HPDE6-E6E7 (cell line): ENCODE results near the gene GJC2.

Experiments used
- DNase-seq: peaks from one replicate; pipeline ENCODE4 v3.0.0; 2011; ENCODE audit warnings: missing footprints; ENCODE audit errors: extremely low spot score

Gene GJC2

DNA sequence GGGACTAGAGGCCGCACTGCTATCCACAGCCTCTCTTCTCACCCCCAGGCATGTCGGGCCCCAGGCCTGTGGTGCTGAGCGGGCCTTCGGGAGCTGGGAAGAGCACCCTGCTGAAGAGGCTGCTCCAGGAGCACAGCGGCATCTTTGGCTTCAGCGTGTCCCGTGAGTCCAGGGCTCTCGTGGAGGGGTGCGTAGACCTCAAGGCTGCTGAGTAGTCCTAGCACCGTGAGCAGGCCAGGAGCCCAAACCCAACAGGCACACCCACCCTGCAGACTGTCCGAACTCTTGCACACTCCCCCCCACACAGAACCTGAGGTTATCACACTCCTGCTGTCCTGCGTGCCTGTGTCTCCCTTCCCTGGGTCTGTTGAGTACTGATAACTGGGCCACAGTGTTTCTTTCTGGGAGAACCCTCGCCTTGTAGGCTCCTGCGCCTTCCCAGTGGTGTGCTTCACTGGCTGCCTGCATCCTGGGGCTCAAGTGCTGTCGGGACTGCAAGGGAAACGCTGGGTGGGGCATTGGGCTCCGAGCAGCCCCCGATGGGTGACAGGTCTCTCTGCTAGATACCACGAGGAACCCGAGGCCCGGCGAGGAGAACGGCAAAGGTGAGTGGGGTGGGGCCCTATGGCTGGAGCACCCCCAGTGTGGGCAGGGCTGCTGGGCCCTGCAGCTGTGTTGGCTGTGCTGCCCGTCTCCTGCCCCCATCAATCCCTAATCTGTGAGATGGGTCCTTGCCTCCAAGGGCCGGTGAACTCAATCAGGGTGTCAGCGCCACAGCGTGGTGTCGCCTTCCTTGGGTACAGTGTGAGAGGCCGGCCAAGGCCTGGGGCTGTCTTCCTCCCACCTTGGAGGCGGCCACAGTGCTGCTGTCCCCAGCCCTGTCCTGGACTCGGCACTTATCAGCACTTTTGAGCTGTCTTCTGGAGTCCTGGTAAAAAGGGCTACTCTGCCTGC lies 4.0 kb upstream of the GJC2 start:
- no peak for DNase-seq

DNA sequence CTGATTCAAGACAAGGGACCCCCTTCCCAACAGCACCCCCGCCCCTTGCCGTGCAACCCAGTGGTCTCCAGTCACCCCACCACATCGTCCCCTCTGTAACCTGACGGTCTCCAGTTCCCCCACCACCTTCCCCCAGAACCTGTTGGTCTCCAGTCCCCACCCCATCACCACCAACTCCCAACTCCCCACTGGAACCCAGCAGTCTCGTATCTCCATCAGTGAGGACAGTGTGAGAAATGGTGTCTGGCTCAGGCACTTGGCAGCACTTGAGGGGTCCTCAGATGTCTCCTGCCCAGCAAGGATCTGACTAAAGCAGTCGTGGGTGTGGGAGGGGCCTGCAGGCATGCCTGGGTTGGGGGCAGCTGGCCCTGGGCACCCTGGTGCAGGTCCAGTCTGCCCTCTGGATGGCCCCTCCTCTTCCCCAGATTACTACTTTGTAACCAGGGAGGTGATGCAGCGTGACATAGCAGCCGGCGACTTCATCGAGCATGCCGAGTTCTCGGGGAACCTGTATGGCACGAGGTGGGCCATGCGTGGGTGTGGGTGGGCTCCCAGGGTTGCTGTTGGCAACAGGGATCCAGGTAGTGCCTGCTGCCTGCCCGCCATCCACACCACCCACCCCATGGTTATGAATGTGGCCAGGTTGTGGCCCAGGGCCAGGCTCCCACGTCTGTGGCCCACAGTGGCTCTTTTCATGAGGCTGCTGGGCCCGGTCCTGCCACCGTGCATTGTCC lies 3.1 kb upstream of the GJC2 start:
- DNase-seq: no peak

DNA sequence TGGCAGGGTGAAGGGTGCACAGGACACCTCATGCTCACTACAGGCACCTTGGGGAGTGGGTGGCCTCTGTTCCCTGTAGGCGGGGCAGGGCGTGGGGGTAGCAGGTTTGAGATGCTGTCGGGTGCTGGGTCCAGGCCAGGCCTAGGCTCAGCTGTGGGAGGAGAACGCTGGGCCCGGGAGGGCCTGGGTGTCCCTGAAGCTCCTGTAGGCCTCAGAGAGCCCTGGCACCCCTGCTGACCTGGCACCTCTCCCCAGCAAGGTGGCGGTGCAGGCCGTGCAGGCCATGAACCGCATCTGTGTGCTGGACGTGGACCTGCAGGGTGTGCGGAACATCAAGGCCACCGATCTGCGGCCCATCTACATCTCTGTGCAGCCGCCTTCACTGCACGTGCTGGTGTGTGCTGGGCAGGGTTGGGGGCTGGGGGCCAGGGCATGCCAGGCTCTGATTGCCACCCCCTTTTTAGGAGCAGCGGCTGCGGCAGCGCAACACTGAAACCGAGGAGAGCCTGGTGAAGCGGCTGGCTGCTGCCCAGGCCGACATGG lies 2.5 kb upstream of the GJC2 start:
- DNase-seq: no peak

DNA sequence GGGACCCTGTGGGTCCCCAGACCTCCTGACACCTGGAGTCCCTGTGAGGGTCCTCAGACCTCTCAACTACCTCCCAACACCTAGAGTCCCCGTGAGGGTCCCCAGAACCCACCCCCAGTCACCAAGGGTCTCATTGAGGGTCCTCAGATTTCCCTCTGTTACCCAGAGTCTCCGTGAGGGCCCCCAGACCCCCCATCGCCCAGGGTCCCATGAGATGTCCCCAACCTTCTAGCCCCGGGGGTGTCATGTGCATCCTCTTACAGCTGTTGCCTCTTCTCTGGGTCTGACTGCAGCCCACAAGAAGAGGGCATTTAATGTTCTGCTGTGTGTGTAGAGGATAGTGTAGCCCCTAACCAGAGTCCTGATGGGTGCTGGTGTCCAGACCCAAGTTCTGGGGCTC lies 2.0 kb upstream of the GJC2 start:
- no peak for DNase-seq

GRCh38 chr1:228148196-228148861 lies 1.4 kb upstream of the GJC2 start:
- DNase-seq: no peak

GRCh38 chr1:228148935-228149405 lies 760 bp upstream of the GJC2 start:
- no peak for DNase-seq

GRCh38 chr1:228150120-228150460 lies 360 bp downstream of the GJC2 start:
- no peak for DNase-seq

DNA sequence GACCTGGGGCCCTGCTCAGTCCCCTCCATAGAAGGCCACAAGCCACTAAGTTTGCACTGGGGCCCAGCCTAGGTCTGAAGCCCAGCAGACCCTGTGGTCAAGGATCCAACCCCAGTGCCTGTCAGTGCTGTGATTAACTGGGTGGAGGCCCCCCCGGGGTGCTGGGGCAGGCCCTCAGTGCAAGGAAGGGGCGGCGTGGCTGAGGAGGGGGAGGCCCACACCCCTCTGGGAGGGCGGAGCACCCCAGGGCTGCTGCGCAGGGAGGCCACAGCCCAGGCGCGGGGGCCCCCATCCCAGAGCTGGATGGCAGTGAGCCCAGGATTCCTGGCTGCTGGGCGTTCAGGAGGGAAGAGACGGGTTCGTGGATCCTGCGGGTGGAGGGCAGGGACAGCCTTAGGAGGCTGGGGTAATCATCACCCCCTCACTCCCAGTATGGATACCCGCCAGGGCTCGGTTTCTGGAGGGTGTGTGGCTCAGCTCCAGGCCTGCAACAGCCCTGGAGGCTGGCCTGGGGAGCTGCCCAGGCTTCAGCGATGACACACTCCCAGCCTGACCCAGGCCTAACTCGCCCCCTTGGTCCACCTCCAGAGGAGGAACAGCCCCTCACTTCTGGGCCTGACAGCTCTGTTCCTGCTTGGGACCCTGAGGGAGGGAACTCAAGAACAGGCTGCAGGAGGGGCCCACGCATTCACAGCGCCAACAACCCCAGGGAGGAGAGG lies 890 bp downstream of the GJC2 start:
- no peak for DNase-seq

GRCh38 chr1:228151180-228151925 lies 1.6 kb downstream of the GJC2 start:
- DNase-seq: no peak

- DNase-seq: no peak
Observed at GRCh38 chr1:228152097-228152917, 2.6 kb downstream of the GJC2 start.

- no peak for DNase-seq
Observed at GRCh38 chr1:228152918-228153258, 3.2 kb downstream of the GJC2 start.

GRCh38 chr1:228154021-228154669 lies 4.4 kb downstream of the GJC2 start:
- no peak for DNase-seq

DNA sequence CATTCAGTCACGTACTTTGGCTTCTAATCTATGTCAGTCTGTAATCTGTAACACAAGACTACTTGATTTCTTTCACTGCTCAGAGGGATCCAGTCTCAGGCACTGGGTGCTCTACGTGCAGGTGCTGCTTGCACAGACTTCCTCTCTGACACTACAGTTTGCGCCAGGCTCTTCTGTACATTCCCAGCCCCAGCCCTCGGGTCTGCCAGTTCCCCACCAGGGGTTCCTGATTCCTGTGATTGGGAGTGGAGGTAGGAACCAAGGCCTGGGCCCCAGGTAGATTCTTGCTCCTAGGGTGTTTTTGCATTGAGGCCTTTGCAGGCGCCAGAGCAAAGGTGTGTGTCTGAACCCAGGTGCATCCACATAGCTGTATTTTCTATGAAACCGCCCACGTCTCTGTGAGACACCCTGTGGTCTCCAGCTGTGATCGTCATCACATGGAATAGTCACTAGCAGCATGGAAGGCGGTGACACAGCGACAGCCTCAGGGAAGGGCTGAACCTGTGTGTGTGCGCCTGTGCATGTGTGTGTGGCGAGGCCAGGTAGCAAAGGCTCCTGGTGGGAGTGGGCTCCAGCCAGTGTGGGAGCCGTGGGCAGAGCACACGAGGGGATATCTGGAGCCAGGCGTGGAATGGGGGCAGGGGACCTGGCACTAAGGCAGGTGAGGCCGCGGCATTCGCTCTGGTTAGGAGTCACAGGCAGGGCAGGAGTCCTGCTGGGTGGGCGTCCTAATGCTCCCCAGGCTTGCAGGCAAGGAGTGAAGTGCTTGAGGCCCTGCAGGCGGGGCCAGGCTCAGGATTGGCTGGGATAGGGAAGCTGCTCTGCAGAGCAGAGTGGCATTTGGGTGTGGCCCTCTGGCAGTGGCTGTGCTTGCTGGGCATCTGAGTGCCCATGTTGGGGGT lies 5.2 kb downstream of the GJC2 start:
- no peak for DNase-seq

DNA sequence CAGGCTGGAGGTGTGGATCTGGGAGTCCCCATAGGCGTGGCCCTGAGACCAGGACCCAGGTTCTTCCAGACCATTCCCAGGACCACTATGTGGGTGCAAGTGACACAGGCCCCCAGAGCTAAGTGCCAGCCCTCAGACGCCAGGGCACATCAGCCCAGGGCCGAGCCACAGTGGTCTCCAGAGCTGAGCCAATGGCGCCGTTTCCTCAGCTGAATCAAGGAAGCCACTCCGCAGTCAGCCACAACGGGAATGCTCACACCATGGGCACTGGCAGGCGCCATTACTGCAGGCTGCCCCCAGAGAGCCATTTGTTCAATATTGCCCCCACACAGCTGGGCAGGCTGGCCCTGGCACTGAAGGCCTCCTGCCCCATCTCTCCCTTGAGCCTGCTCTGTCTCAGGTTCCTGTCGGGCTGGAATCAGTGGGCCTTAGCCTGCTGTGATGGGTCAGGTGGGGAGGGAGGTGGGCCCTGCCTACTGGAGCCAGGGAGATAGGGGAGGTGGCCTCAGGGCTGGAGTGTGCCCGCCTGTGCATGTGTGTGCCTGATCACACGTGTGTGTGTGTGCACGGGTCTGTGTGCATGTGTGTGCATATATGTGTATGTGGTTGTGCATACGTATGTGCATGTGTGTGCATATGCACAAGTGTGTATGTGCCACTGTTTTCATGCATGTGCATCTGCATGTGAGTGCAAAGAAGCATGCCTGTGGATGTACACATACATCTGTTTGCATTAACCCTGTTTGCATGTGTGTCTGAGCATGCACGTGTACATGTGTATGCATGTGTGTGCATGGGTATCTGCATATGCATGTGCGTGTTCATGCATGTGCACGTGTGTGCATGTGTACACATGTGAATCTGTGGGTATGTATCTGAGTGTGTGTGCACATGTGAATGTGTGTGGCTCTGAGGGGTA lies 6.1 kb downstream of the GJC2 start:
- no peak for DNase-seq

DNA sequence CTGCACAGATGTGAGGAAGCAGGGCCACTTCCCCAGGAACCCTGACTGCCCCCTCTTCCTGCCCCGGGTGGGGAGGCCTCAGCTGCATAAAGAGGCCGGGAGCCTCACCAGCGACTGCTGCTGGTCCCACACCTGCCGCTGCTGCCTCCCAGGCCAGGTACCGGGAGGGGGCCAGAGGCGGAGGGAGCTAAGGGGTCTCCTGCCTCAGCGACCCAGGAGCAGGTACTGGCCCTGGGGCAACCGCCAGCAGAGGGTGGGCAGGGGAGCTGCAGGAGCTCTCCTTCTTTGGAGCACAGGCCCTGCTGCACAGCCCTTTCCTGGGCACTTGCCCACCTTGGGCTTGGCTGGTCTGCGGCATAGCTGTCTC lies 6.8 kb downstream of the GJC2 start:
- DNase-seq: no peak

GRCh38 chr1:228156941-228157728 lies 7.4 kb downstream of the GJC2 start:
- no peak for DNase-seq

- no peak for DNase-seq
Observed at GRCh38 chr1:228157729-228158126, 8.0 kb downstream of the GJC2 start.
